Epithelial cell of proximal tubule (primary cell): Measurements from ENCODE around the gene RGS6. TPM values are rescaled to one million over a fixed set of nuclear protein-coding genes. Genes with fewer than 3 reads are reported as not detected.

Experiments used
- DNase-seq: peaks from one replicate; pipeline ENCODE4 v3.0.0-alpha.2; 2011; ENCODE audit warnings: low read depth
- H3K4me3 ChIP-seq: 2 replicates; pipeline ENCODE4 v1.5.1; 2011; ENCODE audit warnings: low read depth, mild to moderate bottlenecking, low read length
- total RNA-seq: library from RNA; depleted of rRNA; stranded (reverse); fragments of >200 nt; gene quantifications from 2 replicates; pipeline ENCODE4 v1.2.3, GENCODE V29; 2015
- TF ChIP-seq, protein P1 (sequence below): conservative IDR thresholded peaks from 2 replicates; pipeline ENCODE4 v1.5.1; 2012; ENCODE audit warnings: low read depth, mild to moderate bottlenecking, low read length

Gene RGS6
- total RNA-seq, 1 donor from 2014 or later, result not detected

DNA sequence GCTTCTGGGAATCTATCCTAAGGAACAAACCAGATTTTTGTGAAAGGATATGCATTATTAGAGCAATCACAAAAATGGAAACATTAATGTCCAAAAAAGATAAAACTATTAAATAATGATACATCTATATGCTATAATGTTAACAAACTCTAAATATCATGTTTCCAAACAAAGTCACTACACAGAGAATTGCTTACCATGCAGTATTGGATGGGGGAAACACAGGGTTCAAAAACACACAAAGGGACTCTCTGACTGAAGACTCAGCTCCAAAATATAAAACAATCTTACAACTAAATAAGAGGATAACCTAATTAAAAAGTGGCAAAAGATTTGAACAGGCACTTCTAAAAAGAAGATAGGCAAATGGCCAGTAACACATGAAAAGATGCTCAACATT is 657.4 kb downstream of the RGS6 start:
- no peak overlapping the region for H3K4me3 ChIP-seq
- DNase-seq, result no peak
- TF ChIP-seq, protein P1, sequence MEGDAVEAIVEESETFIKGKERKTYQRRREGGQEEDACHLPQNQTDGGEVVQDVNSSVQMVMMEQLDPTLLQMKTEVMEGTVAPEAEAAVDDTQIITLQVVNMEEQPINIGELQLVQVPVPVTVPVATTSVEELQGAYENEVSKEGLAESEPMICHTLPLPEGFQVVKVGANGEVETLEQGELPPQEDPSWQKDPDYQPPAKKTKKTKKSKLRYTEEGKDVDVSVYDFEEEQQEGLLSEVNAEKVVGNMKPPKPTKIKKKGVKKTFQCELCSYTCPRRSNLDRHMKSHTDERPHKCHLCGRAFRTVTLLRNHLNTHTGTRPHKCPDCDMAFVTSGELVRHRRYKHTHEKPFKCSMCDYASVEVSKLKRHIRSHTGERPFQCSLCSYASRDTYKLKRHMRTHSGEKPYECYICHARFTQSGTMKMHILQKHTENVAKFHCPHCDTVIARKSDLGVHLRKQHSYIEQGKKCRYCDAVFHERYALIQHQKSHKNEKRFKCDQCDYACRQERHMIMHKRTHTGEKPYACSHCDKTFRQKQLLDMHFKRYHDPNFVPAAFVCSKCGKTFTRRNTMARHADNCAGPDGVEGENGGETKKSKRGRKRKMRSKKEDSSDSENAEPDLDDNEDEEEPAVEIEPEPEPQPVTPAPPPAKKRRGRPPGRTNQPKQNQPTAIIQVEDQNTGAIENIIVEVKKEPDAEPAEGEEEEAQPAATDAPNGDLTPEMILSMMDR, result no peak

- DNase-seq, result no peak
- no peak overlapping the region for H3K4me3 ChIP-seq
- TF ChIP-seq, protein P1, result no peak
Measured at GRCh38 chr14:72590577-72590976, 658.3 kb downstream of the RGS6 start.

DNA sequence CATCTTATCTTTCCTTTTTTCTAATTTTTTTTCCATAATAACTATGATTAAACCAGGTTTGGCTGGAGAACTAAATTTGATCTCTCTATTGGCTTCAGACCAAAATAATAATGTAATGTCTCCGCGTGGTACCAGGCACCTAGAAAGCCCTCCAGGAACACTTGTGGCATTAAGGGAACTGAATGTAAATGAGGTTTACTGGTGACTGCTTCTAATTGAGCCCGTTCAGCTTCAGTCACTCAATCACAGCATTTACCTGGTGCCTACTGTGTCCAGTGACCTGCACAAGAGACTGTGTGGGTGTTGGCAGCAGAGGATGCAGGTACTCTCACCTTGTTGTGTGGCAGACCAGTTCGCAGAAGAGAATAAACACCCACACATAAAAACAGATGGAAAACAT is 659.2 kb downstream of the RGS6 start:
- no peak overlapping the region for H3K4me3 ChIP-seq
- no peak for DNase-seq
- TF ChIP-seq, protein P1, result no peak

DNA sequence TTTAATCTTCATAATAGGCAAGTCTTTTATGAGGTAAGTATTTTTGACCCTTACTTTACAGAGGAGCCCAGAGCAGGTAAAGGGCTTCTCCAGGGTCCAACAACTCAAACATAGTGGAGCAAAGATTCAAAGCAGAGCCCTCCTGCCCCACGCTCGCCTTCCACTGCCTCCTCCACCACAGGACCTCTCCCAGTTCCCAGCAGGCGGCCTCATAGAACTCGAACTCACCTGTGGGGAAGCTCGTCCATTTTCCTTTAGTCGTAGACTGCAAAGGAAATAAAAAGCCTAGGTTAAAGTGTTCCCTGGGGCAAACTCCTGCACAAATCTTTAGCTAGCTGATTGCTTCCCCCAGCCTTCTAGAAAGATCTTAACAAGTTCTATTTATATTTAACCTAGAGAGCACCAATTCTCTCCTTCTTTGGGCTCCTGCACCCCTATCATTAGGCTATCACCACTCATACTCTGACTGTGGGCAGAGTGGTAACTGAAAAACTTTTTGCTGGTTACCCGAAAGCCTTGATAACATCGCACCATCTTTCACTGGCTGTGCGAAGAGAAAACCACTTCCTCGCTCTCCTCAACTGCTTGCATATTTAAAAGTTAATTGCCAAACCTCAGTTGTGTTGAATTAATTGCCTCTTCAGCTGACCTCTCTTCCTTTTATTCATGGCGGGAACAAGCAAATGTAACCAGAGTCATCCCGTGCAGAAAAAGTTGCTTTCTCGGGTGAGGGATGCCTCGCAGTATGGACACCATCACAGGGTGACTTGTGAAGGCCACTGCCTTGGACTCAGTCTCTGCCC is 662.1 kb downstream of the RGS6 start:
- TF ChIP-seq, protein P1, result no peak
- DNase-seq, result no peak
- H3K4me3 ChIP-seq, result no peak overlapping the region

- TF ChIP-seq, protein P1, result no peak
- DNase-seq, result no peak
- H3K4me3 ChIP-seq, result no peak overlapping the region
Measured at GRCh38 chr14:72595152-72595862, 663.1 kb downstream of the RGS6 start.

- H3K4me3 ChIP-seq, result no peak overlapping the region
- TF ChIP-seq, protein P1, result no peak
- DNase-seq, result no peak
Measured at GRCh38 chr14:72597252-72598233, 665.3 kb downstream of the RGS6 start.
